Ishikawa (cell line): ENCODE data around the gene DPM1.

ENCODE experiments used
- CEBPB ChIP-seq: IDR thresholded peaks from 2 replicates; pipeline ENCODE4 v1.6.1; 2012
- CREB1 ChIP-seq: IDR thresholded peaks from 2 replicates; pipeline ENCODE4 v1.6.1; 2012; ENCODE audit warnings: low read depth
- EP300 ChIP-seq: IDR thresholded peaks from 2 replicates; pipeline ENCODE4 v1.6.1; 2012; ENCODE audit warnings: borderline replicate concordance
- MAX ChIP-seq: IDR thresholded peaks from 2 replicates; pipeline ENCODE4 v1.6.1; 2012
- RAD21 ChIP-seq: IDR thresholded peaks from 2 replicates; pipeline ENCODE4 v1.6.1; 2012; ENCODE audit warnings: low read depth
- REST ChIP-seq: IDR thresholded peaks from 2 replicates; pipeline ENCODE4 v1.6.1; 2012; ENCODE audit warnings: low read depth, mild to moderate bottlenecking
- TAF1 ChIP-seq: IDR thresholded peaks from 2 replicates; pipeline ENCODE4 v1.6.1; 2012; ENCODE audit warnings: low read depth, mild to moderate bottlenecking
- TEAD4 ChIP-seq: IDR thresholded peaks from 2 replicates; pipeline ENCODE4 v1.6.1; 2012
- YY1 ChIP-seq: IDR thresholded peaks from 2 replicates; pipeline ENCODE4 v1.6.1; 2012; ENCODE audit warnings: low read depth

GRCh38 chr20:50980071-50980681, 21.8 kb upstream of the DPM1 start:
- no peak for TF ChIP-seq TAF1
- TF ChIP-seq TEAD4 = peak; percentile 45; the same call in 1 of the 2 replicates
- TF ChIP-seq REST = no peak
- no peak for TF ChIP-seq RAD21
- no peak for TF ChIP-seq MAX
- no peak for TF ChIP-seq CREB1
- TF ChIP-seq EP300 = no peak
- TF ChIP-seq CEBPB = peak; percentile 76
- TF ChIP-seq YY1 = no peak
